PC-9 (cell line): ENCODE data around the gene MGAT4A. TPM values are rescaled to one million over a fixed set of nuclear protein-coding genes. Genes with fewer than 3 reads are reported as not detected.

ENCODE experiments used
- BruUV-seq: library from RNA; stranded (reverse); fragments of 400-500 nt; replicated peaks from 2 replicates; lab custom pipeline; 2021; lab: Mats Ljungman, UMichigan
- CTCF ChIA-PET: fragments of 300-600 bp; sonication (Branson Sonifier 250); formaldehyde crosslinking; loops from one replicate; lab custom pipeline; 2022; ENCODE audit warnings: antibody characterized with exemption; lab: Charles Lee
- POLR2A ChIA-PET: fragments of 300-600 bp; sonication (Branson Sonifier 250); formaldehyde crosslinking; loops from one replicate; lab custom pipeline; 2022; ENCODE audit warnings: antibody characterized with exemption; ENCODE audit not compliant: unreplicated experiment; lab: Charles Lee
- DNase-seq, 2 experiments: peaks; one replicate each; pipeline versions ENCODE4 v3.0.0 to v3.0.0-alpha.2; 2015 to 2022; ENCODE audit warnings: mixed read lengths in 1 of 2
- H2AFZ ChIP-seq: fragments of 200-600 bp; sonication (generic); 2 replicates; pipeline ENCODE4 v1.8.1; 2017; ENCODE audit warnings: antibody characterized with exemption
- H3F3A ChIP-seq: fragments of 200-600 bp; sonication (generic); 2 replicates; pipeline ENCODE4 v1.8.1; 2017; ENCODE audit warnings: antibody characterized with exemption, mild to moderate bottlenecking, low read depth; ENCODE audit not compliant: insufficient read depth
- H3K27ac ChIP-seq: fragments of 200-600 bp; sonication (generic); 2 replicates; pipeline ENCODE4 v1.6.1; 2016; ENCODE audit warnings: mixed run types
- H3K27me3 ChIP-seq: fragments of 200-600 bp; sonication (generic); 2 replicates; pipeline ENCODE4 v1.6.1; 2016; ENCODE audit warnings: low read depth, mixed run types; ENCODE audit not compliant: insufficient read depth
- H3K36me3 ChIP-seq: fragments of 200-600 bp; sonication (generic); 2 replicates; pipeline ENCODE4 v1.6.1; 2016; ENCODE audit warnings: low read depth, mixed run types
- H3K4me1 ChIP-seq: fragments of 200-600 bp; sonication (generic); replicated peaks from 2 replicates; pipeline ENCODE4 v1.6.1; 2016; ENCODE audit warnings: mixed run types; ENCODE audit not compliant: insufficient read depth
- H3K4me2 ChIP-seq: fragments of 200-600 bp; sonication (generic); 2 replicates; pipeline ENCODE4 v1.6.1; 2017; ENCODE audit warnings: mixed run types
- H3K4me3 ChIP-seq: fragments of 200-600 bp; sonication (generic); 2 replicates; pipeline ENCODE4 v1.6.1; 2016; ENCODE audit warnings: mixed run types
- H3K79me2 ChIP-seq: fragments of 200-600 bp; sonication (generic); 2 replicates; pipeline ENCODE4 v1.6.1; 2017; ENCODE audit warnings: low read depth, mixed run types
- H3K9me2 ChIP-seq: fragments of 200-600 bp; sonication (generic); 2 replicates; pipeline ENCODE4 v1.8.1; 2017; ENCODE audit warnings: mild to moderate bottlenecking; ENCODE audit not compliant: insufficient read depth
- H3K9me3 ChIP-seq: fragments of 200-600 bp; sonication (generic); 2 replicates; pipeline ENCODE4 v1.8.1; 2016; ENCODE audit warnings: low read depth; ENCODE audit not compliant: insufficient read depth
- H4K20me1 ChIP-seq: fragments of 200-600 bp; sonication (generic); 2 replicates; pipeline ENCODE4 v1.8.1; 2017; ENCODE audit not compliant: insufficient read depth
- CTCF ChIP-seq: fragments of 200-600 bp; sonication (generic); conservative IDR thresholded peaks from 2 replicates; pipeline ENCODE4 v1.6.1; 2017; ENCODE audit warnings: mixed run types, antibody characterized with exemption, mild to moderate bottlenecking, moderate library complexity
- EZH2 ChIP-seq: fragments of 200-600 bp; sonication (generic); IDR thresholded peaks from 2 replicates; pipeline ENCODE4 v1.8.0; 2017; ENCODE audit warnings: antibody characterized with exemption, low read depth
- intact Hi-C: fragments of 100-400 bp; cut with micrococcal nuclease; formaldehyde crosslinking; loops from one replicate; pipeline ENCODE4 v1.10.0; 2022; ENCODE audit not compliant: unreplicated experiment
- total RNA-seq: library from RNA; stranded (reverse); gene quantifications from 2 replicates; pipeline ENCODE4 v1.2.3, GENCODE V29; 2021

MGAT4A gene
- total RNA-seq, 1 experiment from 2014 or later, result 12.9 TPM

- no TSS peak for BruUV-seq
Observed at GRCh38 chr2:98777710-98778109, 46.8 kb upstream of the MGAT4A start.

GRCh38 chr2:98777076-98777475 lies 46.1 kb upstream of the MGAT4A start:
- no peak overlapping the region for H2AFZ ChIP-seq
- ChIA-PET CTCF (no interaction called here), POLR2A (no interaction called here)
- peaks cover 13% of the 10 kb centered on the region for H3K4me1 ChIP-seq
- no TSS peak for BruUV-seq
- no peaks in the 10 kb centered on the region for H3K79me2 ChIP-seq
- DNase-seq, result no peak
- no peak overlapping the region for H3K4me2 ChIP-seq
- peaks cover 9% of the 10 kb centered on the region; the same call in 1 of the 2 replicates for H3K9me3 ChIP-seq
- H3F3A ChIP-seq, result peaks cover 10% of the 10 kb centered on the region; the same call in 1 of the 2 replicates
- TF ChIP-seq CTCF (no peak), EZH2 (no peak)
- H4K20me1 ChIP-seq, result no peaks in the 10 kb centered on the region
- H3K27ac ChIP-seq, result no peak overlapping the region
- H3K4me3 ChIP-seq, result no peak overlapping the region
- H3K27me3 ChIP-seq, result no peaks in the 10 kb centered on the region
- intact Hi-C loops, result no loop called here
- H3K36me3 ChIP-seq, result no peaks in the 10 kb centered on the region
- H3K9me2 ChIP-seq, result no peaks in the 10 kb centered on the region

More at GRCh38 chr2:98777710-98778109, 46.8 kb upstream of the MGAT4A start:
- Histone ChIP-seq H3K9me2 (no peaks in the 10 kb centered on the region), H3K4me2 (no peak overlapping the region), H2AFZ (no peak overlapping the region), H3K9me3 (peaks cover 15% of the 10 kb centered on the region), H3F3A (peaks cover 10% of the 10 kb centered on the region; the same call in 1 of the 2 replicates), H4K20me1 (no peaks in the 10 kb centered on the region), H3K27me3 (no peaks in the 10 kb centered on the region), H3K36me3 (no peaks in the 10 kb centered on the region), H3K4me1 (peaks cover 13% of the 10 kb centered on the region), H3K79me2 (no peaks in the 10 kb centered on the region), H3K27ac (no peak overlapping the region), H3K4me3 (no peak overlapping the region)
- ChIA-PET CTCF (no interaction called here), POLR2A (no interaction called here)
- intact Hi-C loops, result no loop called here
- no peak for TF ChIP-seq EZH2
- no peak for TF ChIP-seq CTCF
- no peak for DNase-seq

GRCh38 chr2:98776136-98776535 lies 45.2 kb upstream of the MGAT4A start:
- Histone ChIP-seq H3K4me1 (peaks cover 13% of the 10 kb centered on the region), H3K27ac (no peak overlapping the region), H3K27me3 (no peaks in the 10 kb centered on the region), H4K20me1 (no peaks in the 10 kb centered on the region), H3K9me3 (no peaks in the 10 kb centered on the region; the same call in 1 of the 2 replicates), H3K9me2 (no peaks in the 10 kb centered on the region), H3K79me2 (no peaks in the 10 kb centered on the region), H3K4me2 (no peak overlapping the region), H2AFZ (no peak overlapping the region), H3K4me3 (no peak overlapping the region), H3K36me3 (no peaks in the 10 kb centered on the region), H3F3A (peaks cover 10% of the 10 kb centered on the region; the same call in 1 of the 2 replicates)
- TF ChIP-seq CTCF, result no peak
- TF ChIP-seq EZH2, result no peak
- POLR2A ChIA-PET, result no interaction called here
- no peak for DNase-seq
- CTCF ChIA-PET, result no interaction called here
- BruUV-seq, result no TSS peak
- intact Hi-C loops, result no loop called here
